HG02571 (cell line): ENCODE data around the gene LAMTOR4.
A peak's percentile ranks its signal among the peaks of the same experiment; 100 is the strongest.

Experiments
- ATAC-seq: cut with Tn5 transposase; IDR thresholded peaks from one replicate; pipeline ENCODE4 v1.9.1; 2021; ENCODE audit warnings: mild to moderate bottlenecking, moderate library complexity; ENCODE audit not compliant: unreplicated experiment

Gene LAMTOR4

GRCh38 chr7:100152937-100153666, 4.4 kb downstream of the LAMTOR4 start:
- no peak for ATAC-seq

- no peak for ATAC-seq
Observed at GRCh38 chr7:100153708-100154535, 5.2 kb downstream of the LAMTOR4 start.

- no peak for ATAC-seq
Observed at GRCh38 chr7:100154651-100155491, 6.2 kb downstream of the LAMTOR4 start.

GRCh38 chr7:100155553-100156317, 7.0 kb downstream of the LAMTOR4 start:
- no peak for ATAC-seq

- no peak for ATAC-seq
Observed at GRCh38 chr7:100156331-100157068, 7.8 kb downstream of the LAMTOR4 start.

- no peak for ATAC-seq
Observed at GRCh38 chr7:100157069-100157333, 8.3 kb downstream of the LAMTOR4 start.

- ATAC-seq = no peak
Observed at GRCh38 chr7:100157334-100158228, 8.9 kb downstream of the LAMTOR4 start.

- ATAC-seq = peak; percentile 81
Observed at GRCh38 chr7:100158229-100159098, 9.7 kb downstream of the LAMTOR4 start, which contains the start of gene TRAPPC14. Gene TRAPPC14 (minus strand): TSS chr7:100158723. CDS start chr7:100158499, 224 bp downstream.

GRCh38 chr7:100159099-100159623, 10.4 kb downstream of the LAMTOR4 start:
- ATAC-seq = no peak

- no peak for ATAC-seq
Observed at GRCh38 chr7:100160067-100160466, 11.3 kb downstream of the LAMTOR4 start.

GRCh38 chr7:100163006-100163531, 14.4 kb downstream of the LAMTOR4 start:
- no peak for ATAC-seq

- ATAC-seq = no peak
Observed at GRCh38 chr7:100163871-100164270, 15.2 kb downstream of the LAMTOR4 start.

GRCh38 chr7:100166317-100166940, 17.7 kb downstream of the LAMTOR4 start:
- no peak for ATAC-seq

GRCh38 chr7:100166970-100167911, 18.5 kb downstream of the LAMTOR4 start:
- no peak for ATAC-seq

- ATAC-seq = no peak
Observed at GRCh38 chr7:100167912-100168323, 19.2 kb downstream of the LAMTOR4 start.
